Activated naive CD8-positive, alpha-beta T cell treated with anti-CD3 and anti-CD28 coated beads, Interleukin-2, amount 10 ng/mL, durations not matched to agents 7 days and 5 days (primary cell): ENCODE results near the gene PDLIM7. TPM values are rescaled to one million over a fixed set of nuclear protein-coding genes. Genes with fewer than 3 reads are reported as not detected.

Source experiments
- ATAC-seq: fragments of 150-1000 bp; cut with Tn5 transposase; one replicate; pipeline ENCODE4 v1.10.0; 2021; ENCODE audit warnings: low read depth, moderate library complexity
- POLR2A ChIA-PET: fragments of 350-600 bp; sonication (Branson Sonifier 250); formaldehyde crosslinking; loops from one replicate; lab custom pipeline; 2021; ENCODE audit warnings: antibody characterized with exemption; lab: Charles Lee
- DNase-seq: peaks from one replicate; pipeline ENCODE4 v3.0.0; 2021
- H3K27ac Mint-ChIP-seq: one replicate; pipeline ENCODE4 v1.8.0; 2022; ENCODE audit warnings: mild to moderate bottlenecking, mixed read lengths
- H3K27me3 Mint-ChIP-seq: one replicate; pipeline ENCODE4 v1.8.0; 2022; ENCODE audit warnings: mild to moderate bottlenecking, moderate library complexity, mixed read lengths
- H3K36me3 Mint-ChIP-seq: one replicate; pipeline ENCODE4 v1.8.0; 2021; ENCODE audit warnings: mild to moderate bottlenecking, mixed read lengths
- H3K4me1 Mint-ChIP-seq: one replicate; pipeline ENCODE4 v1.8.0; 2021; ENCODE audit warnings: mixed read lengths
- H3K4me3 Mint-ChIP-seq: one replicate; pipeline ENCODE4 v1.8.0; 2022; ENCODE audit warnings: mild to moderate bottlenecking, moderate library complexity, mixed read lengths
- H3K9me3 Mint-ChIP-seq: one replicate; pipeline ENCODE4 v1.8.0; 2021; ENCODE audit warnings: mixed read lengths
- total RNA-seq, 2 experiments: library from RNA; stranded (reverse); gene quantifications; one replicate each; pipeline ENCODE4 v1.2.3, GENCODE V29; 2021

Gene PDLIM7
- total RNA-seq, 2 experiments from 2014 or later: 51.6 to 60.6 TPM

DNA sequence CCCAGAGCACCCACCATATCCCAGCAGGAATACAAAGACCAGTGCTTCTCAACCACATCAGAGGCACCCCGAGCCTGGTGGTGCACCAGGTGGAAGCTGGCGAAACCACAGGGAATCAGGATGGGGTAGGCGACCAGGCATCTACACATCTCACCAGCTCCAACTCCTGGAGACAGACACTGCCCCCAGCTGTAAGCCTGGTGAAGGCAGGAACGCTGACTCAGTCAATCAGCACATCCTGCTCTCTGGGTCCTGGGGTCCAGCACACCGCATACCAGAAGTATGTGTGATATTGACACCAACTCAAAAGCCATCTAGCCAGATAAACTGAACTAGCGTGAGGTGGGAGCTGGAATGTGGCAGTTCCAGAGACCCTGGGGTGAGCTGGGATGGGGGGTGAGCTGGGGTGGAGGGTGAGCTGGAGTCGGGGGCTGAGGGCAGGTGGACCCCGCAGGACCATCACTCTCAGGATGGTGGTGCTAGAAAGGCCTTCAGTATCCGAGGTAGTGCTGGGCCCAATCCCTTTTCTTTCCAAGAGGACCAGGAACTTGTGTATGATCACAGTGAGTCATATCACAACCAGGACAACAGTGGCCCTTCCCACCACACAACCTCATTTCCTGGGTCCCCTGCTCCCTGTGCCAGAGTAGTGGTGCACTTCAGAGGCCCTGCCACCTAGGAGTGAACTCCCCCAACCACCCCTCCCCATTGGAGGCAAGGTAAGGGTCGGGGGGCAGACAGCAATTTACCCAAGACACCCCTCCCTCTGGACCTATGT lies 26.5 kb downstream of the PDLIM7 start:
- ATAC-seq (no peak), DNase-seq (no peak)
- POLR2A ChIA-PET: interaction anchor here (0.6 to 4.0 kb wide), 21 partner anchors 8 to 129 kb away, joined by 3 to 34 read pairs (median 4); partner anchors contain the start of genes B4GALT7, LMAN2, PDLIM7 and PRR7
- peak overlapping the region; percentile 85 for H3K27ac Mint-ChIP-seq
- peaks cover 13% of the 10 kb centered on the region for H3K36me3 Mint-ChIP-seq
- peak overlapping the region; percentile 83 for H3K4me3 Mint-ChIP-seq
- H3K27me3 Mint-ChIP-seq: no peaks in the 10 kb centered on the region
- no peaks in the 10 kb centered on the region for H3K9me3 Mint-ChIP-seq
- H3K4me1 Mint-ChIP-seq: peaks cover 46% of the 10 kb centered on the region

DNA sequence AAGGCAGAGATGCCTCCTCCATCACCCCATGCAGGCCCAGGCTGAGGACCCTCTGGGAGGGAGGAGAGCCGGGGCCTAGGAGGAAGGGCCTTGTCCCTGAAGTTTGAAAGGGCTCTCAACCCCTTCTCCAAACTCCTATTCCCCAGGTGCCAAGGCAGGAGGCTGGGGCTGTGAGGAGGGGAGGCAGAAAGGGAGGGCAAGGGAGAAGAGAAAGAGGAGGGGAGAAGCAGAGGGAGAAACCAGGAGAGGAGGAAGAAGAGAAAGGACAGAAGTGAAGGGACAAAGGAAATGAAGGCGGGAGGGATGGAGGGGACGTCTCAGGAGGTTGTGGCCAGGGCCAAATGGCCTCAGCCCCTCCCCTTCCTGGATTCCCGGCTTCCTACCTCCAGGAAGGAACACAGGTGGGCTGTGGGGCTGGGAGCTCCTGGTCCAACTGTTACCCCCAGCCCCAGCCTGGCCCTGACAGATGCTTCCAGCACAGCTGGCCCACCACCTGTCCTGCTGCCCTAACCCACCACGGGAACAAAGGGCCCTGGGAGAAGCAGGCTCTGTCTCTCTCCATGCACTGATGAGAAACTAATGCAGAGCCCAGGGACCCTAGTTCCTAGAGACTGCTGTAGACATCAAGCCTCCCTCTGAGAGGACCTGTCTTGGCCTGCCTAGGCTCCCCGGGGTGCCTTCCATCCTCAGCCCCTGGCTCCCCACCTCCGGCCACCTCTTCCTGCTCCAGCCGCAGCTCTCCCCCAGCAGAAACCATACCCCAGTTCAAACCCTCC lies 27.5 kb downstream of the PDLIM7 start:
- no peaks in the 10 kb centered on the region for H3K27me3 Mint-ChIP-seq
- POLR2A ChIA-PET: interaction anchor here (0.7 to 4.0 kb wide), 8 partner anchors 7 to 112 kb away, joined by 3 to 34 read pairs (median 4); partner anchors contain the start of genes PDLIM7, PRR7 and RGS14
- peaks cover 37% of the 10 kb centered on the region for H3K4me1 Mint-ChIP-seq
- DNase-seq (no peak), ATAC-seq (no peak)
- peak overlapping the region; percentile 83 for H3K4me3 Mint-ChIP-seq
- H3K36me3 Mint-ChIP-seq: peaks cover 23% of the 10 kb centered on the region
- H3K27ac Mint-ChIP-seq: peak overlapping the region; percentile 80
- H3K9me3 Mint-ChIP-seq: no peaks in the 10 kb centered on the region

DNA sequence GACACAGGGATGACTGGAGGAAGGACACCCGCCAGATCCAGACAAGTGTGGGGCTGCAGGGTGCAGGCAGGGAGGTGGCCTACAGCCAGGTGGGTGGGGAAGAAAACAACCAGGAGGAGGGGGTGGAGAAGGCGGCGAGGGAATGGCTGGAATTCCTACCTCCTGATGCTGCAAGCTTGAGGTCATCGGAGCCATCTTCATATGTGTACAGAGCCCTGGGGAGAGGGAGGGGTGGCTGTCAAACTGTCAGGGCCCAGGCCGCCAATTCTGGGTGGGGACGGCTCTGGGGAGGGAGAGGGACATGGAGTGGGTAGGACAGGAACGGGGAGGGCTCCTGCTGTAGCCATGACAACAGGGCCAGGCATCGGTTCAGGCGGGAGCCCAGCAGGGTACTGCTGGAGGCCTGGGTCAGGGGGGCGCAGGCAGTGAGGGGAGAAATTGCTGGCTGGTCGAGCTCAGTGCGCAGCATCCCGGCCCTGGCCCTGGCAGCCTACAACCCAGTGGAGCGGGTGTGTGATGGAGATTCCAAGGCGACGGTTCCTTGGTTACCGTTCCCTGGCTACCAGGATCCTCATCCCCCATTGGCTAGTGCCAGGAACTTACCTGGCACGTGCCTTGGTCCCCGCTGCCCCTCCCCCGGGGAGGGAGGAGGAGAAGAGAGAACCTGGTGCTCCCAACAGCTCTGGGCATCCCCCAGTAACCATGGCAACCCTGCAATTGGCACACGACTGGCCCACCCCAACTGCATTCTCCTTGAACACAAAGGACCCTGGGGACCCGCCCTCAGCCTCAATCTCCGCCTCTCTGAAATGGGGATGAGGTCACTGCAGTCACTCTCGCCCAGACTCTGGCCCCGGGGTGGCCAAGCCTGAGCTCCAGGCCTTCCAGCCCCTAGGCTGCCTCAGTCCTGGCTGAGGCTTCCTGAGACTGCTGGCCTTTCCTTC lies 28.4 kb downstream of the PDLIM7 start:
- Mint-ChIP-seq H3K27ac (peak overlapping the region; percentile 80), H3K9me3 (no peaks in the 10 kb centered on the region), H3K4me1 (peaks cover 28% of the 10 kb centered on the region), H3K27me3 (no peaks in the 10 kb centered on the region), H3K36me3 (peaks cover 19% of the 10 kb centered on the region), H3K4me3 (no peak overlapping the region)
- POLR2A ChIA-PET: interaction anchor here (0.6 to 2.7 kb wide), 4 partner anchors 9 to 43 kb away, joined by 3 to 8 read pairs (median 4); no protein-coding TSS in a partner anchor
- no peak for ATAC-seq
- no peak for DNase-seq

DNA sequence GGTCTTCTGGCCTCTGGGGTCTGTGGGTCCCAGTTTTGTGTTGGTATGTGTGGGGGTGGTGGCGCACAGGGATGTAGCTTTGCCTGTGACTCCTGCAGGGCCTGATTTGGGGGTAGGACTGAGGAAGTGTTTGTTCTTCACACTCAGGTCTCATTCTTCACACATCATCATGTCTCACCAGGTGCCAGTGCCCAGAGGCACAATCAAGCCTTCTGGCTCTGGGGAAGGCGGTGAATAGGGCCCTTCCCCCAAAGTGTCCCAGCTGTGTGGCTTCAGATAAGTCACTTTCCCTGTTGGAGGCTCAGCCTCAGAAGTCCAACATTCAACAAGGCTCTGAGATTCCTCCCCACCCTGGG lies 29.1 kb downstream of the PDLIM7 start:
- H3K36me3 Mint-ChIP-seq: peaks cover 19% of the 10 kb centered on the region
- DNase-seq (no peak), ATAC-seq (no peak)
- H3K4me3 Mint-ChIP-seq: no peak overlapping the region
- H3K27me3 Mint-ChIP-seq: no peaks in the 10 kb centered on the region
- peak overlapping the region; percentile 60 for H3K27ac Mint-ChIP-seq
- H3K9me3 Mint-ChIP-seq: no peaks in the 10 kb centered on the region
- POLR2A ChIA-PET: interaction anchor here (0.6 to 0.9 kb wide), 2 partner anchors 13 to 97 kb away, joined by 3 read pairs; no protein-coding TSS in a partner anchor
- peaks cover 27% of the 10 kb centered on the region for H3K4me1 Mint-ChIP-seq

DNA sequence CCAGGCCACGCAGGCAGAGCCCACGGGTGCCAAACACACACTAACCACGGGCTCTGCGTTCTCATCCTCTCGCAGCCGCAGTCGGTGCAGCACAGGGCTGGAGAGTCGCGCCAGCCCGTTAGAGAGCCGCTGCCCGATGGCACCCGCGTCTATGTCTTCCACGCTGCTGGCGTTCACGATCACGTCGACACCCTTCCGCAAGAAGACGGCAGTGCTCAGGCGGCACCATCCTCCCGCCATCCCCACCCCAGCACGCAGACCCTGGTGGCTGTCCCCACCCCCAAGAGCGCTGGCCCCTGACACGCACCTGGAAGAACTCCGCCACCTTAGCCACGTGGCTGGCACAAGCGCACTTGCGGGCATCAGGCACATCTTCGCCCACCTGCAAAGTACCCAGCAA lies 30.0 kb downstream of the PDLIM7 start:
- Mint-ChIP-seq H3K9me3 (no peaks in the 10 kb centered on the region), H3K27me3 (no peaks in the 10 kb centered on the region), H3K4me1 (peaks cover 34% of the 10 kb centered on the region), H3K27ac (no peak overlapping the region), H3K4me3 (no peak overlapping the region), H3K36me3 (peaks cover 19% of the 10 kb centered on the region)
- DNase-seq (no peak), ATAC-seq (no peak)
- POLR2A ChIA-PET: interaction anchor here (0.9 kb wide), 1 partner anchor 12 kb away, joined by 3 read pairs; no protein-coding TSS in a partner anchor

DNA sequence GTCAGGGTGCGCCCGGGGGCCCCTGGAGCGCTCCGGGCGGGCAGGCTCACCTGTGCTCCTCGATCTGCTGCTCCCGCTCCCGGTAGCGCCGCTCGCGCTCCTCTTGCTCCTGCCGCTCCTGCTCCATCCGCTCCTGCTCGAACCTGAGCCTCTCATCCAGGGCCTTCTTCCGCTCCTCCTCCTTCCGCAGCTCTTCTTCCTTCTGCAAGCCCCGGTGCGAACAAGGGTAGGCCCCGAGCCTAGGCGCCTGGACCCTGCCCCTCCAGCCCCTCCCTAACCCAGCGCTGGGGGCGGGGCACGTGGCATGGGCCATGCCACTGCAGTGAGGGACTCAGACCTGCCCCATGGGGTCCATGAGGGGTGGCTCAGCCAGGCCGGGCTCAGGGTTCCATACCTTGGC lies 30.5 kb downstream of the PDLIM7 start:
- H3K27me3 Mint-ChIP-seq: no peaks in the 10 kb centered on the region
- no peak overlapping the region for H3K27ac Mint-ChIP-seq
- peaks cover 21% of the 10 kb centered on the region for H3K36me3 Mint-ChIP-seq
- H3K4me1 Mint-ChIP-seq: peaks cover 38% of the 10 kb centered on the region
- POLR2A ChIA-PET: no interaction called here
- no peak for DNase-seq
- no peak for ATAC-seq
- H3K9me3 Mint-ChIP-seq: no peaks in the 10 kb centered on the region
- no peak overlapping the region for H3K4me3 Mint-ChIP-seq

DNA sequence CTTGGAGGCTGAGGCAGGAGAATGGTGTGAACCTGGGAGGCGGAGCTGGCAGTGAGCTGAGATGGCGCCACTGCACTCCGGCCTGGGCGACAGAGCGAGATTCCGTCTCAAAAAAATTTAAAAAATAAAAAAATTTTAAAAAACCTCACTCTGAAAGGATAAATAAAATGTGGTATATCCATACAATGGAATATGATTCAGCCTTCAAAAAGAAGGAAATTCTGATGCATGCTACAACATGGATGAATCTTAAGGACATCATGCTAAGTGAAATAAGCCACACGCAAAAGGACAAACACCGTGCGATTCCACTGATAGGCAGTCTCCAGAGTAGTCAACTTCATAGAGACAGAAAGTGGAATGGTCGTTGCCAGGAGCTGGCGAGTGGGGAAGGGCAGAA lies 32.4 kb downstream of the PDLIM7 start:
- Mint-ChIP-seq H3K4me1 (peaks cover 28% of the 10 kb centered on the region), H3K36me3 (peaks cover 28% of the 10 kb centered on the region), H3K27me3 (no peaks in the 10 kb centered on the region), H3K27ac (no peak overlapping the region), H3K9me3 (no peaks in the 10 kb centered on the region), H3K4me3 (no peak overlapping the region)
- DNase-seq (no peak), ATAC-seq (no peak)
- POLR2A ChIA-PET: interaction anchor here (0.7 kb wide), 1 partner anchor 16 kb away, joined by 3 read pairs; no protein-coding TSS in a partner anchor

DNA sequence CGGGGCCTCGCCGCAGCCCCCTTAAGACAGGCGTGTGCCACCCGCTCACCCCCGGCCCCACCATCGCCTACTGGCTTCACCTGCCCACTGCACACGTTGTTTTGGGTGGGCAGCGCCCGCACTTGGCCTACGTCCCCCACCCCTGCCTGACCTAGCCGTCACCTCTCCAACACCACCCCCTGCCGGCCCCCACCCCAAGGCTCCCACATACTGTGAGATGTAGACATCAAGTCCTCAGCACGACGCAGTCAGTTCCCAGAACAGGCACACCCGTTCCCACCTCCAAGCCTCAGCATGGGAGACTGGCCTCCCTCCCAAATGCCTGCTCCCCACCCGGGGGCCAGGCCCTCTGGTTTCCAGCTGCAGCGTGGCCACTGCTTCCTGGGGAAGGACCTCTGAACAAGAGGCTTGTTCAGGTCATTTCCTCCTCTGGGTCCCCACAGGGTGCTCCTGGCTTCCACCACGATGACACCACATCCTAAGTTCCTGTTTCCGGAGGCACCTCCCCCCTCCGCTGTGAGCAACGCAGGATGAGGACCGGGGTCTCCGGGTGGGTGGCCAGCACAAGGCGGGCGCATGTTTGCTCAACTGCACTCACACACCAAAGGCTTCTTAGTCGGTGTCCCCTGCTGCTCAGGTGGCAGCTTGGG lies 35.3 kb downstream of the PDLIM7 start:
- Mint-ChIP-seq H3K4me3 (peak overlapping the region; percentile 88), H3K9me3 (no peaks in the 10 kb centered on the region), H3K4me1 (peaks cover 23% of the 10 kb centered on the region), H3K36me3 (peaks cover 23% of the 10 kb centered on the region), H3K27ac (peak overlapping the region; percentile 98), H3K27me3 (no peaks in the 10 kb centered on the region)
- ATAC-seq (peak; percentile 34), DNase-seq (peak; percentile 62)
- POLR2A ChIA-PET: interaction anchor here (0.6 to 2.7 kb wide), 4 partner anchors 10 to 37 kb away, joined by 3 to 25 read pairs (median 4); partner anchors contain the start of genes DBN1 and PRR7

DNA sequence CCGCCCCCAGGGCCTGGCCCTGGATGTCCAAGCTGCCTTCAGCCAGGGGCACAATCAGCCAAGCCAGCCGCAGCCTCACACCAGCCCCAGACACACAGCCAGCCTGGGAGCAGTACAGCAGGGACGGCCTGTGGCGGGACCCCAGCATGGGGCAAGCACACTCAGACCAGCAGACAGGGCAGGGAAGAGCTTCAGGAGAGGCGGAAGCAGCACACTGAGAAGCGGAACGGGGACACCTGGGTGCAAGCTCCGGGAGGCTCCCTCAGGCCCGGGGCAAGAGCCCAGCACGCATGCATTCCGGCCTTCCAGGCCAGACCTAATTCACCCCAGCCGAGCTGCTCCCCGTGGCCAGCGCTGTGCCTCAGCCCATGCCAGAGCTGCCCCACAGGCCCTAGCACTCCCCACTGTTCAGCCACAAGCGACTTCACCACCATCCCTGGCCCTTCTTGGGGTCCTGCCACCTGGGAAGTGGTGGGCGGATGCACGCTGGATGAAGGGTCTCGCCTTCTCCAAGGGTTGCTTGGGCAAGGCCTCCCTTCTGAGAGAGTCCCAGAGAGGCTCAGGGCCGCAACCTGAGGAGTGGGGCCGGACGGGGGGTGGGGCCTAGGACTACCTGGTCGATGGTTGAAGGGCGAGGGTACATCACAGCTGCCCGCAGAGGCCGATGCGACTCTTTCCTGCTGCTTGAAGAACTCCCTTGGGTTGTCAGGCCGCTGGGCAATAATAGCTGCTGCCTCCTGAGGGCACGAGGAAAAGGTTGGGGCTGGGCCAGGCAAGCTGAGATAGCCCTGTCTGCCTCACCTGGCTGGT lies 37.4 kb downstream of the PDLIM7 start:
- POLR2A ChIA-PET: interaction anchor here (1.2 kb wide), 1 partner anchor 12 kb away, joined by 5 read pairs; no protein-coding TSS in a partner anchor
- DNase-seq: no peak
- H3K9me3 Mint-ChIP-seq: no peaks in the 10 kb centered on the region
- H3K36me3 Mint-ChIP-seq: peaks cover 9% of the 10 kb centered on the region
- H3K4me1 Mint-ChIP-seq: peaks cover 26% of the 10 kb centered on the region
- H3K27ac Mint-ChIP-seq: no peak overlapping the region
- H3K27me3 Mint-ChIP-seq: no peaks in the 10 kb centered on the region
- ATAC-seq: no peak
- no peak overlapping the region for H3K4me3 Mint-ChIP-seq

DNA sequence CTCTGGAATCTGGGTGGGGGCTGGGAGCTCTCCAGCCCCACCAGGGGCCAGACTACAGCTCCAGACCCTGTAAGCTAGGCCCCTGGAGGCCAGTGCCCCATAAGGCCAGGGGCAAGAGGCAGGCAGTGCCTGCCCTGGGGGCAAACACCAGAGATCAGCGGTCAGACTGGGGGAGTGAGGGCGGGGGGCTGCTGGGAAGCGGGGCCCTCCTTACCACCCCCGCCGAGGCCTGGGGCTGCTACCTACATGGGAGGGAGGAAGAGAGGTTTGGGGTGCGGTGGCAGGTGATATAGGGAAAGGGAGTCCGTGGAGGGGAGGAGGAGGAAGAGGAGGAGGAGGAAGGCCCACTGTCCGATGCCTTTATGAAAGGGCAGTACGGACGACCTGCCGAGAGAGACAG lies 38.0 kb downstream of the PDLIM7 start:
- Mint-ChIP-seq H3K9me3 (no peaks in the 10 kb centered on the region), H3K4me3 (no peak overlapping the region), H3K4me1 (peaks cover 26% of the 10 kb centered on the region), H3K27ac (no peak overlapping the region), H3K36me3 (peaks cover 9% of the 10 kb centered on the region), H3K27me3 (no peaks in the 10 kb centered on the region)
- POLR2A ChIA-PET: no interaction called here
- DNase-seq: no peak
- no peak for ATAC-seq

DNA sequence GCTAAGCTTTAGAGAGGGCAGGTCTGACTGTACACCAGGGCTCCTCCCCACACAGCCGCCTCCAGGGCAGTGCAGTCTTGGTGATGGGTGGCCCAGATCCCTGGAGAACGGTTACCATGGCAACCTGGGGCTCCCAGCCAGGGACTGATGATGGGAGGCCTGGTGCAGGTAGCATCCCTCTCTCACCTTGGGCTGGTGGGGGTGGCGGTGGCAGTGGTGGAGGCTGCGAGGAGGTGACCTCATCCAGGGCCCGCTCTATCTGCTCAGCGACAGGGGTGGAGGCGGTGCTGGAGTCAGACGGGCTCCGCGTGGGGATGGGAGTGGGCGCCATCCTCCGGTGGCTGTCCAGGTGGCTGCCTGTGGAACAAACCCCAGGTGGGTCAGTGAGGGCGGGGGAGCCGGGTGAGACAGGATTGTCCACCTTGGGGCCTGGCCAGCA lies 38.5 kb downstream of the PDLIM7 start:
- Mint-ChIP-seq H3K36me3 (peaks cover 9% of the 10 kb centered on the region), H3K27me3 (peaks cover under 1% of the 10 kb centered on the region), H3K27ac (no peak overlapping the region), H3K4me1 (peaks cover 27% of the 10 kb centered on the region), H3K9me3 (no peaks in the 10 kb centered on the region), H3K4me3 (no peak overlapping the region)
- DNase-seq (no peak), ATAC-seq (no peak)
- POLR2A ChIA-PET: no interaction called here
